Psoas muscle (tissue), 8 donors: ENCODE measurements around the gene RFT1. TPM values are rescaled to one million over a fixed set of nuclear protein-coding genes. Genes with fewer than 3 reads are reported as not detected.
A peak's percentile ranks its signal among the peaks of the same experiment; 100 is the strongest.

Experiments
- ATAC-seq, 4 donors: fragments of 200-7000 bp; cut with Tn5 transposase; one replicate each; pipeline ENCODE4 v1.9.1; 2020; ENCODE audit warnings: moderate library complexity in 3 of 4, mild to moderate bottlenecking in 2 of 4
- DNase-seq, 2 donors: peaks; one replicate each; pipeline ENCODE4 v3.0.0-alpha.2; 2020
- H3K27ac ChIP-seq: fragments of 200-600 bp; one replicate; pipeline ENCODE4 v1.8.0; 2022
- H3K27me3 ChIP-seq, 3 donors: fragments of 200-600 bp in 1 of 3; one replicate each; pipeline versions ENCODE4 v1.6.1 to v1.8.0; 2013 to 2022; ENCODE audit warnings: low read length in 2 of 3, mild to moderate bottlenecking in 2 of 3, moderate library complexity in 1 of 3; ENCODE audit not compliant: insufficient read depth in 3 of 3
- H3K36me3 ChIP-seq, 2 donors: fragments of 200-600 bp in 1 of 2; one replicate each; pipeline versions ENCODE4 v1.6.1 to v1.8.0; 2013 to 2022; ENCODE audit warnings: low read depth in 1 of 2, mild to moderate bottlenecking in 1 of 2, moderate library complexity in 1 of 2; ENCODE audit not compliant: insufficient read depth in 1 of 2
- H3K4me1 ChIP-seq: fragments of 200-600 bp; one replicate; pipeline ENCODE4 v1.8.0; 2022
- H3K4me3 ChIP-seq: fragments of 200-600 bp; one replicate; pipeline ENCODE4 v1.8.0; 2022; ENCODE audit warnings: mild to moderate bottlenecking
- H3K9me3 ChIP-seq: fragments of 200-600 bp; one replicate; pipeline ENCODE4 v1.8.0; 2022
- WGBS, 3 donors: extraction: QIAGEN DNeasy Blood & Tissue Kit; methylation state at CpG; one replicate each; pipeline versions ENCODE4 v1.1.6 to v1.1.7; 2013; 5-methylcytosine and 5-hydroxymethylcytosine counted together
- intact Hi-C, 2 donors: fragments of 100-400 bp; cut with DNase I; formaldehyde crosslinking; loops; one replicate each; pipeline versions ENCODE4 v1.11.0 to v1.14.2; 2022
- long read RNA-seq, 2 donors: library from polyadenylated mRNA; unstranded; transcript quantifications; one replicate each; pipeline ENCODE4 v2.0.0, GENCODE V29; 2021
- polyA plus RNA-seq, 3 donors: library from polyadenylated mRNA; stranded (reverse); fragments of 200-250 nt; gene quantifications; one replicate each; pipeline ENCODE4 v1.2.3, GENCODE V29; 2013
- total RNA-seq, 4 donors: library from RNA; stranded (reverse); fragmentation: NEBNext Ultra II Directional in 2 of 4; extraction: Animal tissue kit (Norgen Biotek cat#: 25700) in 2 of 4; gene quantifications; one replicate each; pipeline versions ENCODE4 v1.2.1 to v1.2.4, GENCODE V29; 2021 to 2023
- TF ChIP-seq, protein P1 (sequence below): fragments of 200-600 bp; IDR thresholded peaks from one replicate; pipeline ENCODE4 v1.8.0; 2022; ENCODE audit warnings: antibody characterized with exemption
- donor health status: healthy with polysubstance abuse.
- donor health status: DM: no; HTN: no; CAD: no; lungs with moderate emphysema.
- donor health status: Bipolar disorder and iron deficiency.
- donor health status: healthy.
- donor health status: DM: yes; HTN: yes; CAD: no.
- donor health status: DM: no; HTN: no; CAD: no.
- donor health status: DM: no; HTN: no; CAD: no.
- donor health status: DM: yes; HTN: yes; CAD: no.

RFT1 gene, protein sequence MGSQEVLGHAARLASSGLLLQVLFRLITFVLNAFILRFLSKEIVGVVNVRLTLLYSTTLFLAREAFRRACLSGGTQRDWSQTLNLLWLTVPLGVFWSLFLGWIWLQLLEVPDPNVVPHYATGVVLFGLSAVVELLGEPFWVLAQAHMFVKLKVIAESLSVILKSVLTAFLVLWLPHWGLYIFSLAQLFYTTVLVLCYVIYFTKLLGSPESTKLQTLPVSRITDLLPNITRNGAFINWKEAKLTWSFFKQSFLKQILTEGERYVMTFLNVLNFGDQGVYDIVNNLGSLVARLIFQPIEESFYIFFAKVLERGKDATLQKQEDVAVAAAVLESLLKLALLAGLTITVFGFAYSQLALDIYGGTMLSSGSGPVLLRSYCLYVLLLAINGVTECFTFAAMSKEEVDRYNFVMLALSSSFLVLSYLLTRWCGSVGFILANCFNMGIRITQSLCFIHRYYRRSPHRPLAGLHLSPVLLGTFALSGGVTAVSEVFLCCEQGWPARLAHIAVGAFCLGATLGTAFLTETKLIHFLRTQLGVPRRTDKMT
- 1 to 10 TPM; 5.7 to 8.8 (median 6.5) TPM for total RNA-seq
- polyA plus RNA-seq = 10 to 100 TPM in 1 of 3 donors, 1 to 10 TPM in 2; 5.4 to 13.2 (median 8.1) TPM
- long read RNA-seq, donor 1, full-length matches to known transcripts = 9 of 12 reads
- long read RNA-seq, donor 1, partial matches to known transcripts = 0 of 12 reads
- long read RNA-seq, donor 1, other reads (novel, unspliced or antisense) = 3 of 12 reads
- long read RNA-seq, donor 2, full-length matches to known transcripts = 17 of 24 reads
- long read RNA-seq, donor 2, partial matches to known transcripts = 1 of 24 reads
- long read RNA-seq, donor 2, other reads (novel, unspliced or antisense) = 6 of 24 reads

DNA sequence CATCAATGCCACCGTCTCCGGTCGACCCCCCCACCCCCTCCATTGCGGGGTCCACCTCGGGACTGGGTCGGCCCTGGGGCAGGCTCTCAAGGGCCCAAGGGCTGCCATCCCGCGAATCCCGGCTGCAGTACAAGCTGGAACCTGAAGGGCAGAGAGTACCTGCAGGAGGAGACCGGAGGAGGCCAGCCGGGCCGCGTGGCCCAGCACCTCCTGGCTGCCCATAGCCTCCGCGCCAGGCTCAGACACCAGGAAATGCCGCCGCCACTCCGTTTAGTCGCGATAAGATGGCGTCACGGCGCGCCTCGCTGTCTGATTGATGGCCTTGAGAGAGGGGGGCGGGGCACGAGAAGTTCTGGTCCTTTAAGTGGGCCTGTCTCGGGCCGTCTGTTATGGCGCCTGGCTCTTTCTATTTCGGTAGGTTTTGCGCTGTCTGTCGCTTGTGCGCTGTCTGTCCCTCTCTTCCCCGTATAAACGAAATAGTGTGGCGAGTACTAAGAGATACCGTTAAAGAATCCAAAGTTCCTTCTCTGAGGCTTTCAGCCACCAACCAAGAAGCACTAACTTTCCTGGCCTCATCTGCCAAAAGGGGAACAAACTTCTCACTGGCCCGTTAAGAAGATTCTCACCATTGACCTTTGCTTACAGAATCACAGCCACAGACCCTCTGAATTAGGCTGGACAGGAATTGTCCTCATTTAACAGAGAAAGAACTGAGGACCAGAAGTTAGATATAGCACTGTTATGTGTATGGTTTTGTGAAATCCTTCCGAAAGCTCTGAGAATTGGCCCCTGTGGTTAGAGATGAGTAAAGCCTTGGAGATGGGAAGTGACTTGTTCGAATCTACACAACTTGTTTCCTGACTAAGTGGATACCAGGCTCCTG, at the start of gene RFT1:
Gene RFT1, minus strand, starts transcription at position 257 of the 883 bp plus-strand sequence. Its CDS starts 35 bp downstream, at position 222.
- TF ChIP-seq, protein P1, sequence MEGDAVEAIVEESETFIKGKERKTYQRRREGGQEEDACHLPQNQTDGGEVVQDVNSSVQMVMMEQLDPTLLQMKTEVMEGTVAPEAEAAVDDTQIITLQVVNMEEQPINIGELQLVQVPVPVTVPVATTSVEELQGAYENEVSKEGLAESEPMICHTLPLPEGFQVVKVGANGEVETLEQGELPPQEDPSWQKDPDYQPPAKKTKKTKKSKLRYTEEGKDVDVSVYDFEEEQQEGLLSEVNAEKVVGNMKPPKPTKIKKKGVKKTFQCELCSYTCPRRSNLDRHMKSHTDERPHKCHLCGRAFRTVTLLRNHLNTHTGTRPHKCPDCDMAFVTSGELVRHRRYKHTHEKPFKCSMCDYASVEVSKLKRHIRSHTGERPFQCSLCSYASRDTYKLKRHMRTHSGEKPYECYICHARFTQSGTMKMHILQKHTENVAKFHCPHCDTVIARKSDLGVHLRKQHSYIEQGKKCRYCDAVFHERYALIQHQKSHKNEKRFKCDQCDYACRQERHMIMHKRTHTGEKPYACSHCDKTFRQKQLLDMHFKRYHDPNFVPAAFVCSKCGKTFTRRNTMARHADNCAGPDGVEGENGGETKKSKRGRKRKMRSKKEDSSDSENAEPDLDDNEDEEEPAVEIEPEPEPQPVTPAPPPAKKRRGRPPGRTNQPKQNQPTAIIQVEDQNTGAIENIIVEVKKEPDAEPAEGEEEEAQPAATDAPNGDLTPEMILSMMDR = no peak
- WGBS, 3 donors = 2 to 3% (median 3%) methylated on average over 41 of the region's 41 CpGs
- intact Hi-C loops = loop anchor here in 1 of 2 donors (5.0 kb wide), 1 partner anchor 67 kb away; no protein-coding TSS in a partner anchor
- DNase-seq (peak; percentile 99), ATAC-seq (peak; percentile 92 to 95 (median 94))
- Histone ChIP-seq H3K36me3 (peaks cover 0 to 20% of the 10 kb centered on the region in 2 donors), H3K27ac (peak within 1 kb of the TSS; percentile 91), H3K4me1 (peaks cover 30% of the 10 kb centered on the region), H3K9me3 (no peaks in the 10 kb centered on the region), H3K4me3 (peak within 1 kb of the TSS; percentile 77), H3K27me3 (no peaks in the 10 kb centered on the region)

- H3K36me3 ChIP-seq = peaks cover 0 to 21% of the 10 kb centered on the region in 2 donors
- intact Hi-C loops = no loop called here
- H3K4me3 ChIP-seq = no peak overlapping the region
- ATAC-seq (no peak), DNase-seq (no peak)
- no peaks in the 10 kb centered on the region for H3K4me1 ChIP-seq
- TF ChIP-seq, protein P1 = no peak
- 93 to 94% (median 94%) methylated on average over 19 to 20 of the region's 20 CpGs for whole genome bisulfite sequencing, 3 donors
- no peak overlapping the region for H3K27ac ChIP-seq
- no peaks in the 10 kb centered on the region for H3K27me3 ChIP-seq
- H3K9me3 ChIP-seq = no peaks in the 10 kb centered on the region
These were observed 49.3 kb upstream of the RFT1 start for GRCh38 chr3:53179580-53179979.

- H3K4me3 ChIP-seq = no peak overlapping the region
- no peaks in the 10 kb centered on the region for H3K4me1 ChIP-seq
- no peaks in the 10 kb centered on the region for H3K27me3 ChIP-seq
- ATAC-seq (no peak), DNase-seq (no peak)
- no peaks in the 10 kb centered on the region for H3K9me3 ChIP-seq
- WGBS, 3 donors = 96 to 97% (median 97%) methylated on average over 15 of the region's 15 CpGs
- TF ChIP-seq, protein P1 = no peak
- intact Hi-C loops = no loop called here
- H3K27ac ChIP-seq = no peak overlapping the region
- H3K36me3 ChIP-seq = peaks cover 0 to 19% of the 10 kb centered on the region in 2 donors
These were observed 48.0 kb upstream of the RFT1 start for GRCh38 chr3:53178246-53178645.
